22Rv1 (cell line): ENCODE measurements around the gene OBP2B.

ENCODE experiments used
- H3K27ac ChIP-seq: fragments of 450-650 bp; 2 replicates; pipeline ENCODE4 v1.5.1; 2017
- CTCF ChIP-seq: fragments of 450-650 bp; IDR thresholded peaks from 2 replicates; pipeline ENCODE4 v1.5.1; 2017; ENCODE audit warnings: mild to moderate bottlenecking
- ZFX ChIP-seq: fragments of 450-650 bp; IDR thresholded peaks from 2 replicates; pipeline ENCODE4 v1.6.1; 2017; ENCODE audit warnings: antibody characterized with exemption, borderline replicate concordance

Gene OBP2B

GRCh38 chr9:133246991-133247390, 37.9 kb upstream of the OBP2B start:
- TF ChIP-seq CTCF: no peak
- no peak for TF ChIP-seq ZFX

GRCh38 chr9:133246562-133246961, 37.5 kb upstream of the OBP2B start:
- H3K27ac ChIP-seq: no peak overlapping the region
- TF ChIP-seq ZFX (no peak), CTCF (no peak)

More at GRCh38 chr9:133246991-133247390, 37.9 kb upstream of the OBP2B start:
- no peak overlapping the region for H3K27ac ChIP-seq

GRCh38 chr9:133242991-133243390, 33.9 kb upstream of the OBP2B start:
- TF ChIP-seq CTCF (no peak), ZFX (no peak)
- H3K27ac ChIP-seq: no peak overlapping the region

GRCh38 chr9:133242241-133242640, 33.2 kb upstream of the OBP2B start:
- TF ChIP-seq ZFX: no peak
- TF ChIP-seq CTCF: no peak

GRCh38 chr9:133239533-133240090, 30.6 kb upstream of the OBP2B start:
- H3K27ac ChIP-seq: no peak overlapping the region
- no peak for TF ChIP-seq ZFX
- TF ChIP-seq CTCF: no peak

More at GRCh38 chr9:133242241-133242640, 33.2 kb upstream of the OBP2B start:
- H3K27ac ChIP-seq: no peak overlapping the region

- H3K27ac ChIP-seq: no peak overlapping the region
These were observed 29.9 kb upstream of the OBP2B start for GRCh38 chr9:133238851-133239532.

More at GRCh38 chr9:133238851-133239532, 29.9 kb upstream of the OBP2B start:
- TF ChIP-seq CTCF (peak; percentile 93), ZFX (no peak)
